ENCODE data around the gene DUSP8. TPM values are rescaled to one million over a fixed set of nuclear protein-coding genes. Genes with fewer than 3 reads are reported as not detected.

DUSP8 gene
- total and polyA plus RNA-seq, 2 of the 8 experiments (the other 6 are each of a cell fraction or from before 2014, with no cell fraction given) = 2.8 to 3.6 TPM

DNA sequence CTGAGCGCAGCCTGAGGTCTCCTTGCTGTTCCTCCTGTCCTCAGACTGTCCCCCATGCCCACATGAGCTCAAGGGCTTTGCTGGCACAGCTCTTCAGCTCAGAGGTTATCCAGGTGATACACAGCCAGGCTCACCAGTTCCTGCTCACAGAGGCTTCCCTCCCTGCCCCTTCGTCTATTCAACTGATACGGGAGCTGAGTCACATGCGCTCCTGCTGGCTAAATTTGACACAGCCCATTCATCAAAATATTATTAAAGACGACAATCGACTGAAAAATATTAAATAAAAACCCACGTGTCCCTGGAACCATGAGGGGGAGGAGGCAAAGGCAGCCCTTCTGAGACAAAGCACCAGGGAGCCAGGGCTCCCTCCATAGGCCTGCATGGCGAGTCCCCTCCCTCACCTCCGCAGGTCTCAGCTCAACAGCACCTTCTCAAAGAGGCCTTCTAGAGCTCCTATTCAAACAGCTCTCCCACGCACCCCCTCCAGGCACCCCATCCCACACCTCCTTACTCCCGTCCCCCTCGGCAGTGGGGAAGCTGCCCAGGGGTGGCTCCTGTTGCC, 40.5 kb downstream of the DUSP8 start (continued):
- TF ChIP-seq, protein P1, sequence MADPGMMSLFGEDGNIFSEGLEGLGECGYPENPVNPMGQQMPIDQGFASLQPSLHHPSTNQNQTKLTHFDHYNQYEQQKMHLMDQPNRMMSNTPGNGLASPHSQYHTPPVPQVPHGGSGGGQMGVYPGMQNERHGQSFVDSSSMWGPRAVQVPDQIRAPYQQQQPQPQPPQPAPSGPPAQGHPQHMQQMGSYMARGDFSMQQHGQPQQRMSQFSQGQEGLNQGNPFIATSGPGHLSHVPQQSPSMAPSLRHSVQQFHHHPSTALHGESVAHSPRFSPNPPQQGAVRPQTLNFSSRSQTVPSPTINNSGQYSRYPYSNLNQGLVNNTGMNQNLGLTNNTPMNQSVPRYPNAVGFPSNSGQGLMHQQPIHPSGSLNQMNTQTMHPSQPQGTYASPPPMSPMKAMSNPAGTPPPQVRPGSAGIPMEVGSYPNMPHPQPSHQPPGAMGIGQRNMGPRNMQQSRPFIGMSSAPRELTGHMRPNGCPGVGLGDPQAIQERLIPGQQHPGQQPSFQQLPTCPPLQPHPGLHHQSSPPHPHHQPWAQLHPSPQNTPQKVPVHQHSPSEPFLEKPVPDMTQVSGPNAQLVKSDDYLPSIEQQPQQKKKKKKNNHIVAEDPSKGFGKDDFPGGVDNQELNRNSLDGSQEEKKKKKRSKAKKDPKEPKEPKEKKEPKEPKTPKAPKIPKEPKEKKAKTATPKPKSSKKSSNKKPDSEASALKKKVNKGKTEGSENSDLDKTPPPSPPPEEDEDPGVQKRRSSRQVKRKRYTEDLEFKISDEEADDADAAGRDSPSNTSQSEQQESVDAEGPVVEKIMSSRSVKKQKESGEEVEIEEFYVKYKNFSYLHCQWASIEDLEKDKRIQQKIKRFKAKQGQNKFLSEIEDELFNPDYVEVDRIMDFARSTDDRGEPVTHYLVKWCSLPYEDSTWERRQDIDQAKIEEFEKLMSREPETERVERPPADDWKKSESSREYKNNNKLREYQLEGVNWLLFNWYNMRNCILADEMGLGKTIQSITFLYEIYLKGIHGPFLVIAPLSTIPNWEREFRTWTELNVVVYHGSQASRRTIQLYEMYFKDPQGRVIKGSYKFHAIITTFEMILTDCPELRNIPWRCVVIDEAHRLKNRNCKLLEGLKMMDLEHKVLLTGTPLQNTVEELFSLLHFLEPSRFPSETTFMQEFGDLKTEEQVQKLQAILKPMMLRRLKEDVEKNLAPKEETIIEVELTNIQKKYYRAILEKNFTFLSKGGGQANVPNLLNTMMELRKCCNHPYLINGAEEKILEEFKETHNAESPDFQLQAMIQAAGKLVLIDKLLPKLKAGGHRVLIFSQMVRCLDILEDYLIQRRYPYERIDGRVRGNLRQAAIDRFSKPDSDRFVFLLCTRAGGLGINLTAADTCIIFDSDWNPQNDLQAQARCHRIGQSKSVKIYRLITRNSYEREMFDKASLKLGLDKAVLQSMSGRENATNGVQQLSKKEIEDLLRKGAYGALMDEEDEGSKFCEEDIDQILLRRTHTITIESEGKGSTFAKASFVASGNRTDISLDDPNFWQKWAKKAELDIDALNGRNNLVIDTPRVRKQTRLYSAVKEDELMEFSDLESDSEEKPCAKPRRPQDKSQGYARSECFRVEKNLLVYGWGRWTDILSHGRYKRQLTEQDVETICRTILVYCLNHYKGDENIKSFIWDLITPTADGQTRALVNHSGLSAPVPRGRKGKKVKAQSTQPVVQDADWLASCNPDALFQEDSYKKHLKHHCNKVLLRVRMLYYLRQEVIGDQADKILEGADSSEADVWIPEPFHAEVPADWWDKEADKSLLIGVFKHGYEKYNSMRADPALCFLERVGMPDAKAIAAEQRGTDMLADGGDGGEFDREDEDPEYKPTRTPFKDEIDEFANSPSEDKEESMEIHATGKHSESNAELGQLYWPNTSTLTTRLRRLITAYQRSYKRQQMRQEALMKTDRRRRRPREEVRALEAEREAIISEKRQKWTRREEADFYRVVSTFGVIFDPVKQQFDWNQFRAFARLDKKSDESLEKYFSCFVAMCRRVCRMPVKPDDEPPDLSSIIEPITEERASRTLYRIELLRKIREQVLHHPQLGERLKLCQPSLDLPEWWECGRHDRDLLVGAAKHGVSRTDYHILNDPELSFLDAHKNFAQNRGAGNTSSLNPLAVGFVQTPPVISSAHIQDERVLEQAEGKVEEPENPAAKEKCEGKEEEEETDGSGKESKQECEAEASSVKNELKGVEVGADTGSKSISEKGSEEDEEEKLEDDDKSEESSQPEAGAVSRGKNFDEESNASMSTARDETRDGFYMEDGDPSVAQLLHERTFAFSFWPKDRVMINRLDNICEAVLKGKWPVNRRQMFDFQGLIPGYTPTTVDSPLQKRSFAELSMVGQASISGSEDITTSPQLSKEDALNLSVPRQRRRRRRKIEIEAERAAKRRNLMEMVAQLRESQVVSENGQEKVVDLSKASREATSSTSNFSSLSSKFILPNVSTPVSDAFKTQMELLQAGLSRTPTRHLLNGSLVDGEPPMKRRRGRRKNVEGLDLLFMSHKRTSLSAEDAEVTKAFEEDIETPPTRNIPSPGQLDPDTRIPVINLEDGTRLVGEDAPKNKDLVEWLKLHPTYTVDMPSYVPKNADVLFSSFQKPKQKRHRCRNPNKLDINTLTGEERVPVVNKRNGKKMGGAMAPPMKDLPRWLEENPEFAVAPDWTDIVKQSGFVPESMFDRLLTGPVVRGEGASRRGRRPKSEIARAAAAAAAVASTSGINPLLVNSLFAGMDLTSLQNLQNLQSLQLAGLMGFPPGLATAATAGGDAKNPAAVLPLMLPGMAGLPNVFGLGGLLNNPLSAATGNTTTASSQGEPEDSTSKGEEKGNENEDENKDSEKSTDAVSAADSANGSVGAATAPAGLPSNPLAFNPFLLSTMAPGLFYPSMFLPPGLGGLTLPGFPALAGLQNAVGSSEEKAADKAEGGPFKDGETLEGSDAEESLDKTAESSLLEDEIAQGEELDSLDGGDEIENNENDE (IDR thresholded peaks at IDR 0.05; ENCODE audit: insufficient replicate concordance, low read length) = no peak
- TF ChIP-seq TEAD4 (IDR thresholded peaks at IDR 0.05; ENCODE audit: low read depth, low read length) = no peak
- TF ChIP-seq EZH2 (IDR thresholded peaks at IDR 0.05; ENCODE audit: low read depth, low read length, severe bottlenecking) = no peak
- no peak for TF ChIP-seq SP2 (IDR thresholded peaks at IDR 0.05; ENCODE audit: low read length)
- TF ChIP-seq BRCA1 (IDR thresholded peaks at IDR 0.05; ENCODE audit: low read depth, low read length) = no peak
- TF ChIP-seq GABPA (IDR thresholded peaks at IDR 0.05; ENCODE audit: borderline replicate concordance, insufficient read depth, low read length) = no peak
- no peak for TF ChIP-seq SAP30 (IDR thresholded peaks at IDR 0.05; ENCODE audit: insufficient read depth, insufficient replicate concordance, low read length)
- no peak for TF ChIP-seq CTBP2 (IDR thresholded peaks at IDR 0.05; ENCODE audit: borderline replicate concordance, insufficient read depth, insufficient read length, low read length)
- no peak for TF ChIP-seq POU5F1 (IDR thresholded peaks at IDR 0.05; ENCODE audit: low read depth, low read length)
- TF ChIP-seq SIRT6 (IDR thresholded peaks at IDR 0.05; ENCODE audit: low read length) = no peak
- no peak for TF ChIP-seq EGR1 (IDR thresholded peaks at IDR 0.05; ENCODE audit: borderline replicate concordance, low read depth, low read length)
- no peak for TF ChIP-seq ASH2L (IDR thresholded peaks at IDR 0.05; ENCODE audit: low read length)
